CD4-positive, alpha-beta T cell treated with Interleukin-17A for 4 hours (primary cell): Measurements from ENCODE around the gene CUL3.

Experiments used
- DNase-seq: peaks from one replicate; pipeline ENCODE4 v3.0.0-alpha.2; 2020; ENCODE audit warnings: mixed read lengths

Gene CUL3

GRCh38 chr2:224579411-224579810, 5.8 kb downstream of the CUL3 start:
- no peak for DNase-seq

- no peak for DNase-seq
These were observed 7.6 kb downstream of the CUL3 start for GRCh38 chr2:224577541-224577940.

DNA sequence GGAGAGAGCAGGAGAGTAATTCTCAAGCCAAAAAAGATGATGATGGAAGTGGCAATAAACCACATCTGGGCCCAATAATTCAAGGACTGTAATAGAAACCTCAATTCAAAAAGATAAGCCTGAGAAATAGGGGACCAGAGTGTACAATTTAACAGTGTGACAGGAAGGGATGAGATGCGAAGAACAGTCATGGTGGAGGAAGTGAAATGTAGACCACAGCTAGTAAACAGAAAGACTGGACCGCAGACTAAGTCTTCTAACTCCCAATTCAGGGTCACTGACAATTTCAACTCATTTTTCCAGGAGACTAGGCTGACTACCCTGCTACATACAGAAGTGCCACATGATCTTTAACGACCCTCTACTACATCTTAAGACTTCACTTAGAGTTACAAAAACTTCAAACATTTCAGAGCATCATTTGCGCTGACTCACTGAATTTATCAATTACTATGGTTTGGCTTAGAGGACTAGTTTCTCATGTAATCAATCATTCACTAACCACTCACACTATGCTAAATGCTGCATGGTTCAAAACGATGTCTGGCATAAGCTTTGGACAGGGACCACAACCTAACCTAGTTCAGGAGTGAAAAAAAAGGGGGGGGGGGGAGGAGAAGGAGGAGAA, 9.0 kb downstream of the CUL3 start:
- no peak for DNase-seq

DNA sequence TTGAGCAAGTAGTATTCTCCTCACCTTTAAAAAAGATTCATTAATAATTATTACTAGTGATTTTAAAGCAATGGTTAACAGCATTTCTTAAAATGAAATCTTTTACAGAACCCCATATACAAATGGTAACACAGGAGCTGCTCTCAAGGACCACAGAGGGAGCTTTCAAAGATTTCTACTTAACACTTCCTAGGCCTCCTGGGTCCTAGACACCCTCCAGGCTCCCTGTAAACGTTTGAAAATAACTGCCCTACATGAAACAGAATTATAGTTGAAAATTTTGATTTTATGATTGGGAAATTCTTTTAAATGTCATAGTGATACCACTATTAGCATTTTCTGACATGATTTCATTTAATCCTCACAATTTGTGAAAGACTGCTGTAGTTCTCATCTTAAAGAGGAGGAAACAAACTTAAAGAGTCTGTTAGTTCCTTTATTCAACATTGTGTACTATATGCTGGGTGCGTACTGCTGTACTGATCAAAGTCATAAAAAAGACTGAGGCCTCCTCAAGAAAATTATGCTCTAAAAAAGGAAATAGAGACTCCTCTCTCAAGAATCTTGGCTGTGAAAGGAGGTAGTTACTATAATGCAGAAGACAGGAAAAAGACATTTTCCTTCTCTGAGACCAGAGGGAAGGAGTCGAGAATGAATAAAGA, 10.6 kb downstream of the CUL3 start:
- DNase-seq = no peak

DNA sequence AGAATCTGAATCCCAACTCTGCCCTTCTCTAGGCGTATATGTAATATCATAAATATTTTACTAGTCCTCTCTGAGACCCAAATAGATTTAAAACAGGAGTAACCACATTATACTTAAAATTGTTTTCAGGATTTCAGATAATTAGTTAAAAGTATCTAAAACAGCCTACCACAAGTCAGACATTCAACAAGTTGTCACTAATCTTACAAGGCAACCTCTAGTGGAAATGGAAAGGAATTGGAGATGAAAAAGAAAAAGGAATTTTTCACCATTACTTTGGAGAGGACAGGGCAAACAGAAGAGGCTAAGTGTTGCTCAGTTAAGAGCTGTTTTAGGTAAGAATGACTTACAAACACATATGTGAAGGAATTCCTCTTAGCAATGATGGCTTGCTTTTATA, 11.4 kb downstream of the CUL3 start:
- DNase-seq = no peak

DNA sequence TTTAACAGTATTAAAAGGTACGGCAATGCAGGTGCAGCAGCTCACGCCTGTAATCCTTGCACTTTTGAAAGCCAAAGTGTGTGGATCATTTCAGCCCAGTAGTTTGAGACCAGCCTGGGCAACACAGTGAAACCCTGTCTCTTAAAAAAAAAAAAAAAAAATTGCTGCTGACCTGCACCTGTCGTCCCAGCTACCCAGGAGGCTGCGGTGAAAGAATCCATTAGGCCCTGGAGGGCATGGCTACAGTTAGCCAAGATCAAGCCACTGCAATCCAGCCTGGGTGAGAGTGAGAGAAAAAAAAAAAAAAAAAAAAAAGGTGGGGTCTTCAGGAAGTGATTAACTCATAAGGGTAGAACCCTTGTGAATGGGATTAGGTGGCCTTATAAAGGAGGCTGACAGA, 12.8 kb downstream of the CUL3 start:
- no peak for DNase-seq

DNA sequence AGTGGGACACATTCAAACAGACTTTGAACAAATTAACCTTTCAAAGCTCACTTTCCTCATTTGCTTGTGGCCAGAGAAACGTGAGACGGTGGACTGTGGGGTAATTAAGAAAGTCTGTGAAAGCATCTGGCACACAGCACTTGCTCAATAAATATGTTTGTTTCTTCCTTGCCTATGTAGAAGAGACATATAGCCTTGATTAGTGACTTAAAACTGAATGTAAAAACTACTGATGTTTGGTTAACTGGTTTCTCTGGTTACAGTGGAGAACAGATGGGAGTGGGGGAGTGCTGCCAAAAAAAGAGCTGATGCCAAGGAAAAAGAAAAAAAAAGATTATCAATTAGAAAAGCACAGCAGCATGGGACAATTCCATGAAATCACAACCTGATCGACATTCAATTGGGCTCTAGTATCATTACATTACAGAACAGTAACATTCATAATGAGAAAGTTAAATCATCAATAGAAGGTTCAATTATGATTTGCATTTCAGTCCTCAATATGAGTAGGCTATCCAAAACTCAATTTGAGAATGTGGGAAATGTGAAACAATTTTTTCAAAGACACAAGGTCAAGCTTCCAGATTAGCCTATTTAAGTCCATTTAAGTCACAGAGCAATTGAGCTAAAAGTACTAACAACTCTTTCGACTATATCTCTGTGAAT, 14.7 kb downstream of the CUL3 start:
- no peak for DNase-seq

GRCh38 chr2:224569654-224570053, 15.5 kb downstream of the CUL3 start:
- no peak for DNase-seq

DNA sequence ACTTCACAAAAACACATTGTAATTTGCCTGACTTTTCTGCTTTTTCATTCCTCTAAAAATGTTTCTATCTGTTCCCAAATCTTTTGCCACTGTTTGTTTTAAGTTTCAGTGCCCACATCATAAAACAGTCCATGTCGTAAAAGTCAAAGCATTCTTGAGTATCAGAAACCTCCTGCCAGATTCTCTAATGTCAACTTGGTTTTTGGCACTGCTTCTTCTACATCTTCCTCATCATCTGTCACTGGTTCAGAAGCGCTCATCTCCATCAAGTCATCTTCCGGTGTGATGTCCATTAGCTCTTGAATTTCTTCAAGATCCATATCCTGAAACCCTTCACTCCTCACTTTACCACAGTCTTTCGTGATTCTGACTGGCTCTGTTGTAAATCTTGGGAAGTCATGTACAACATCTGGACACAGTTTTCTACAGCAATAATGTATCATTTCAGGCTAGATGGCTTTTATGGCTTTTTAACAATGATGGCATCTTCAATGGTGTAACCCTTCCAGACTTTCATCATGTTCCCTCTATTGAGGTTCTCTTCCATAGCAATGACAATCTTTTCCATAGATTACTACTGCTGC, 19.6 kb downstream of the CUL3 start:
- DNase-seq = no peak

- no peak for DNase-seq
These were observed 21.6 kb downstream of the CUL3 start for GRCh38 chr2:224563537-224563936.

DNA sequence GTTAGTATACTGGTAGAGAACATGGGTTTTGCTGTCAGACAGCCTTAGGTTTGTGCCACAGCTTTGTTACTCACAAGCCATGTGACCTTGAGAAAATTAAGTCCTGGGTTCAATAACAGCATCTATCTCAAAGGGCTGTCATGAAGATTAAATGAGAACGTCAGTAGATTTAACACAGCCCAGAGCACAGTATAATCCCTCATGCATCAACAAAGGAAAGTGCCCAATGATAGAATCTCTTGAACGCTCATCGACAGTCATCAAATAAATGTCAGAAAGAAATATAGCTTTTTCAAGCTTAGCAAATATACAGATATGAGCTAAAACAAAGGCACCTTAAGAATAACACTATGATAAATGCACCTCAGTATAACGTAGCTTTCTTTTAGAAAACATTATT, 22.3 kb downstream of the CUL3 start:
- DNase-seq = no peak

GRCh38 chr2:224561234-224562005, 23.7 kb downstream of the CUL3 start:
- no peak for DNase-seq

GRCh38 chr2:224560549-224560948, 24.6 kb downstream of the CUL3 start:
- DNase-seq = no peak

DNA sequence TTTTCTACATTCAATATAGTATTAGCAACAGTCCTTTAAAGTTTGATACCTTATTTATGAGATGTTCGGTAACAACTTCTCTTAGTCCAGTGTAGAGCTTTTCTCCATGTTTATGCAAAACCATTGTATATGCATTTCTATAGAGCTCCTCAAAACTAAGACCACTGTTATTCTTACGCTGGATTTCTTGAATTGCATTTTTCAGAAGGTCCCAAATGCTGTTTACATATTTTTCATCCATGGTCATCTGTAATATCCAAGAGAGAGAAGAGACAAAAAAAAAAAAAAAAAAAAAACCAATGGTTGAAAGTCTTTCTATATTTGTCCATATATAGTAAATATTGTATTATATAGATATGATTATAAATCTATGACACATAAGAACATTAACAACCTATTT, 27.6 kb downstream of the CUL3 start:
- no peak for DNase-seq

GRCh38 chr2:224556381-224556780, 28.8 kb downstream of the CUL3 start:
- DNase-seq = no peak

- DNase-seq = no peak
These were observed 29.3 kb downstream of the CUL3 start for GRCh38 chr2:224555823-224556366.

GRCh38 chr2:224552771-224553170, 32.4 kb downstream of the CUL3 start:
- DNase-seq = no peak

DNA sequence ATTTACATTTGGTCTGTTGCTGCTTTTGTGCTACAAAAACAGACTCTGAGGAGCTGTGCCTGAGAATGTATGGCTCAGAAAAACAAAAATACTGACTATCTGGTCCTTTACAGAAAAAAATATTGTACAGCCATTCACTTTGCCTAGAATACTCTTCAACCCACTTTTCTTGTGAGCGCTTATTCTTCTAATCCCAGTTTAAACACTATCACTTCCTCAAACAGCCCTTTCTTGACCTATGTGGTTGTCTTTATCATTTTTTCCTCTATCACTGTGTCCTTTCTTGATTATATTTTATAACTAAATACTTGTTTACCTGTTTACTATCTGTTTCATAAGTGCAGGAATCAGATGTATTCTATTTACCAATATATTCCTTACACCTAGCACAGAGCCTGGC, 33.5 kb downstream of the CUL3 start:
- DNase-seq = no peak

DNA sequence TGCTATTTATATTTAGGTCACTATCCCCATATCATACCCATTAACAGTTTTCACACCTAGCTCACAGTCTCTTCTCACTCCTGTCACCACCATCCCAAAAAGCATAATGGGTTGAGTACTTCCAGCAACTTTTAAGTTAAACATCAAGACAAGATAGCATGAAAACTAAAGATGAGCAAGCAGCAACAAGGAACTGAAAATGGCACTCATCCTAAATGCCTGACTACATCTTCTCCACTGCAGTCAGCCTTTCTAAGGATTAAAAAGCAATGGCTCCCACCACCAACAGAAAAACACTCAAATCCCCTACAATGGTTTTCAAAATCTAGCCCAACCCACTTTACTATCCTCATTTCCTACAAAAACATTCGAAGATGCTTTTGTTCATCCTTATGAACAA, 38.2 kb downstream of the CUL3 start:
- DNase-seq = no peak

DNA sequence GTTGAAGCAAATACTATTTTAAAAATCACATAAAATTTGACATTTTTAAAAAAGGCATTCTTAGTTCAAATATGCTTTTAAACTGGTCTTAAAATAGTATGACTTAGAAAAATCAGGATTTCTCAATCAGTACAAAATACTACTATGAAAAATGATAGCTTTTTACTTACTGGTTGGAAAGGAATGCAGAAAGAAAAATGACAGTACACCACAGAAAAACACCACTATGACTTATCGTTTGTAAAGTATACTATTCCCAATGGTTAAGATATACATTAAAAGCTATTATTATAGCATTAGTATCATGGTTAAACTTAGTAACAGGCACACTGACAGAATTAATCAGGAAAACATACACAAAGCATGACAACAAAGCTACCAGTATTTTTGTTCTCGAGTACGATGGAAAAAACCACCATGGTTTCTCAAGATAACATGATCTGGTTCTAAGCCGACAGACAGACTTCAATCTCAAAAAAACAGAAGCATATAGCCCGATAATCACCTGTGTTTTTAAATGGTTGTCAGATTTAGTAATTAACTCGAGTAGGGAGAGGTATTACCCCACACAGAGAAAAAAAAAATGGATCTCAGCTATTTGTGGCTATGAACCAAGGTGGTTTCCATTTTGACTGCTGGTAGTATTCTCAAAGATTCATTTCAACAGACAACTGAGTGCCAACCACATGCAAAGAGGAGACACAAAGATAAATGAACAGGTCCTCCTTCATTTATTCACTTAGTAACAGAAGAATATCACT, 39.1 kb downstream of the CUL3 start:
- no peak for DNase-seq

DNA sequence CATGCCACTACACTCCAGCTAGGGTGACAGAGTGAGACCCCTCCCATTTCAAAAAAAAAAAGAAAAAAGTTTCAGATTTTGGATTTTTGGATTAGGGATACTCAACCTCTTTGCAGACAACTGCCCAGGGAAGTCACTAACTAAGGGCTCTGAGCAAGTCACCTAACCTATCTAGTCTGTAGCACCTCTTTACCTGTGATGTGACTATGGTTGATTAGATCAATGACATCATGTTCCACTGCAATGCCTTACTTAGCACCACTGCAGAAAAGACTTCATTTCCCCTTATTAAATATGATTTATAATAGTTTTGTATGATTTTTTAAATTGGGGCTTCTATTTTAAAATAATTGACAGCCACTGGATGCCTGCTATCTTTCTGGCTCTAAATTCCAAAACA, 41.2 kb downstream of the CUL3 start:
- DNase-seq = no peak

DNA sequence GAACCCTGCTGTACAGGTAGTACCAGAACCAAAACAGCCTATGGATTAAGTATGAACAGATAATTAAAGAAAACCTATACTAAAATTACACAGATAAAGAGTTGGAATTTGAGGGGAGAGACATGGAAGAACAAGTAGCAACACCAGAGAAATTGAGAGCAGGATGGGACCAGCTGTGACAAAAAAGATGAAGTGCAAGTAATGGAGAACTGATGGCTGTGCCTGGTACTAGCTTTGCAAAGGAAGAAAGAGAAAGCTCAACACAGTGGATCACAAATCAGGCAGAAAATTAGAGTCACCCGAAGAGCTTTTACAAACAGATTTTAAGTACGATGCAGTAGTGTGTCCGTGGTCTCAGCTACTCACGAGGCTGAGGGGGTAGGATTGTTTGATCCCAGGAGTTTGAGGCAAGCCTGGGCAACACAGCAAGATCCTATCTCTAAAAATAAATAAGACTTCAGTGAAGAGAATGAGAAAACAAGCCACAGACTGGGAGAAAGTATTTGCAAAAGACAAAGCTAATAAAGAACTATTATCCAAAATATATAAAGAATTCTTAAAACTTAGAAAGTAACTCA, 46.5 kb downstream of the CUL3 start:
- no peak for DNase-seq
